HCT116 (cell line): ENCODE results near the gene QRFPR. TPM values are rescaled to one million over a fixed set of nuclear protein-coding genes. Genes with fewer than 3 reads are reported as not detected.
A peak's percentile ranks its signal among the peaks of the same experiment; 100 is the strongest.

Experiments used
- ATAC-seq: fragments of 200-7000 bp; cut with Tn5 transposase; 2 replicates; pipeline ENCODE4 v1.9.1; 2020; ENCODE audit warnings: mild to moderate bottlenecking, moderate library complexity
- BruUV-seq: library from RNA; stranded (reverse); fragments of 400-500 nt; replicated peaks from 2 replicates; lab custom pipeline; 2021; lab: Mats Ljungman, UMichigan
- CTCF ChIA-PET: fragments of 300-600 bp; sonication (Branson Sonifier 250); formaldehyde crosslinking; loops from one replicate; lab custom pipeline; 2021; ENCODE audit warnings: antibody characterized with exemption; lab: Charles Lee
- POLR2A ChIA-PET: fragments of 300-600, 350-600 bp; sonication (Branson Sonifier 250); formaldehyde crosslinking; loops from one replicate; lab custom pipeline; 2021; ENCODE audit warnings: antibody characterized with exemption; lab: Charles Lee
- RAD21 ChIA-PET, 2 experiments: fragments of 300-600 bp; sonication (Branson Sonifier 250); formaldehyde crosslinking; loops; one replicate each; lab custom pipeline; 2023; ENCODE audit warnings: low total read pairs in 2 of 2; ENCODE audit not compliant: uncharacterized antibody in 2 of 2, unreplicated experiment in 2 of 2, low non-redundant PET in 1 of 2; lab: Charles Lee
- DNase-seq: peaks from one replicate; pipeline ENCODE4 v3.0.0-alpha.2; 2010; ENCODE audit warnings: low read depth, low spot score
- H2AFZ ChIP-seq: fragments of 200-600 bp; shearing (Covaris generic), sonication (generic); 2 replicates; pipeline ENCODE4 v1.6.1; 2017; ENCODE audit warnings: low read depth, mixed run types, mixed read lengths, antibody characterized with exemption, low read length; ENCODE audit not compliant: poor library complexity, severe bottlenecking
- H3K27ac ChIP-seq: 2 replicates; pipeline ENCODE4 v1.5.1; 2012; ENCODE audit warnings: low read depth, low read length
- H3K27me3 ChIP-seq: fragments of 200-600 bp; sonication (generic); 2 replicates; pipeline ENCODE4 v1.6.1; 2016; ENCODE audit warnings: mixed run types, low read length, mixed read lengths; ENCODE audit not compliant: insufficient read depth
- H3K36me3 ChIP-seq, 2 experiments: fragments of 200-500 bp in 1 of 2; fragments of 200-600 bp in 1 of 2; sonication (Bioruptor generic) in 1 of 2; sonication (generic) in 1 of 2; 2 replicates each; pipeline versions ENCODE4 v1.5.1 to v1.6.1; 2014 to 2016; ENCODE audit warnings: low read length in 2 of 2, inconsistent platforms in 1 of 2, mixed read lengths in 1 of 2, mixed run types in 1 of 2; ENCODE audit not compliant: insufficient read depth in 2 of 2, control insufficient read depth in 1 of 2
- H3K4me1 ChIP-seq, 2 experiments: fragments of 200-600 bp in 1 of 2; sonication (generic) in 1 of 2; 2 replicates each; pipeline versions ENCODE4 v1.5.1 to v1.6.1; 2012 to 2017; ENCODE audit warnings: low read length in 2 of 2, inconsistent platforms in 1 of 2, mild to moderate bottlenecking in 1 of 2, mixed read lengths in 1 of 2, mixed run types in 1 of 2, moderate library complexity in 1 of 2; ENCODE audit not compliant: insufficient read depth in 2 of 2, control insufficient read depth in 1 of 2
- H3K4me2 ChIP-seq: fragments of 200-600 bp; sonication (generic); 2 replicates; pipeline ENCODE4 v1.6.1; 2017; ENCODE audit warnings: mixed run types, low read length, mixed read lengths
- H3K4me3 ChIP-seq, 2 experiments: fragments of 200-600 bp in 1 of 2; sonication (generic) in 1 of 2; replicated peaks in 1 of 2; 2 replicates each; pipeline ENCODE4 v1.5.1; 2011 to 2016; ENCODE audit warnings: low read length in 2 of 2, control low read depth in 1 of 2, low read depth in 1 of 2, mild to moderate bottlenecking in 1 of 2, mixed read lengths in 1 of 2, mixed run types in 1 of 2
- H3K79me2 ChIP-seq: fragments of 200-600 bp; sonication (generic); 2 replicates; pipeline ENCODE4 v1.6.1; 2017; ENCODE audit warnings: mild to moderate bottlenecking, mixed run types, low read length, moderate library complexity, mixed read lengths; ENCODE audit not compliant: insufficient read depth
- H3K9ac ChIP-seq: fragments of 200-600 bp; sonication (generic); 2 replicates; pipeline ENCODE4 v1.6.1; 2016; ENCODE audit warnings: low read length, mixed read lengths
- H3K9me2 ChIP-seq: fragments of 200-600 bp; sonication (generic), shearing (Covaris generic); 2 replicates; pipeline ENCODE4 v1.6.1; 2017; ENCODE audit warnings: mixed run types, mild to moderate bottlenecking, moderate library complexity; ENCODE audit not compliant: insufficient read depth
- H3K9me3 ChIP-seq, 2 experiments: fragments of 200-500 bp in 1 of 2; fragments of 200-600 bp in 1 of 2; sonication (Bioruptor generic) in 1 of 2; sonication (generic) in 1 of 2; 2 replicates each; pipeline ENCODE4 v1.6.1; 2014 to 2017; ENCODE audit warnings: low read length in 2 of 2, mixed read lengths in 2 of 2, inconsistent platforms in 1 of 2, low read depth in 1 of 2, mild to moderate bottlenecking in 1 of 2, mixed run types in 1 of 2, moderate library complexity in 1 of 2; ENCODE audit not compliant: control insufficient read depth in 1 of 2, insufficient read depth in 1 of 2
- H4K20me1 ChIP-seq: fragments of 200-600 bp; sonication (generic), shearing (Covaris generic); 2 replicates; pipeline ENCODE4 v1.6.1; 2017; ENCODE audit warnings: mixed run types, mild to moderate bottlenecking, moderate library complexity; ENCODE audit not compliant: insufficient read depth
- CBX3 ChIP-seq: IDR thresholded peaks from 2 replicates; pipeline ENCODE4 v1.6.1; 2012; ENCODE audit warnings: low read depth
- CEBPB ChIP-seq: IDR thresholded peaks from 2 replicates; pipeline ENCODE4 v1.6.1; 2012; ENCODE audit warnings: low read depth
- EZH2 ChIP-seq: fragments of 200-600 bp; sonication (generic); IDR thresholded peaks from 2 replicates; pipeline ENCODE4 v1.6.1; 2017; ENCODE audit warnings: antibody characterized with exemption, mixed run types
- EZH2phosphoT487 ChIP-seq: fragments of 200-600 bp; IDR thresholded peaks from 2 replicates; pipeline ENCODE4 v1.6.1; 2018; ENCODE audit warnings: antibody characterized with exemption, borderline replicate concordance
- FOSL1 ChIP-seq: IDR thresholded peaks from 2 replicates; pipeline ENCODE4 v1.6.1; 2012; ENCODE audit warnings: low read depth
- JUND ChIP-seq: IDR thresholded peaks from 2 replicates; pipeline ENCODE4 v1.6.1; 2012
- POLR2AphosphoS5 ChIP-seq: IDR thresholded peaks from 2 replicates; pipeline ENCODE4 v1.6.1; 2011; ENCODE audit warnings: mild to moderate bottlenecking, low read depth, low read length, moderate library complexity
- TCF7L2 ChIP-seq: IDR thresholded peaks from 2 replicates; pipeline ENCODE4 v1.7.0; 2011; ENCODE audit warnings: borderline replicate concordance, inconsistent platforms; ENCODE audit not compliant: insufficient read depth, insufficient read length; ENCODE audit errors: extremely low read depth
- YY1 ChIP-seq: IDR thresholded peaks from 2 replicates; pipeline ENCODE4 v1.6.1; 2011; ENCODE audit warnings: low read length, low read depth, moderate library complexity, mild to moderate bottlenecking; ENCODE audit not compliant: insufficient replicate concordance; ENCODE audit errors: extremely low read depth
- ZNF274 ChIP-seq: fragments of 200-500 bp; sonication (Bioruptor generic); IDR thresholded peaks from 2 replicates; pipeline ENCODE4 v1.6.1; 2014; ENCODE audit warnings: mild to moderate bottlenecking, low read depth, low read length, inconsistent platforms
- intact Hi-C: fragments of 100-400 bp; cut with micrococcal nuclease; formaldehyde crosslinking; loops from 2 replicates; pipeline ENCODE4 v1.10.0; 2022
- total RNA-seq: library from RNA; stranded (reverse); gene quantifications from one replicate; pipeline ENCODE4 v1.2.1, GENCODE V29; 2021; ENCODE audit not compliant: unreplicated experiment
- TF ChIP-seq, protein P1 (sequence below): IDR thresholded peaks from 2 replicates; pipeline ENCODE4 v1.6.1; 2012; ENCODE audit warnings: low read depth
- TF ChIP-seq, protein P2 (sequence below), 3 experiments: fragments of 200-600 bp in 1 of 3; sonication (generic) in 1 of 3; IDR thresholded peaks in 2 of 3; conservative IDR thresholded peaks in 1 of 3; 2 replicates each; pipeline ENCODE4 v1.5.1; 2012 to 2017; ENCODE audit warnings: low read depth in 2 of 3, low read length in 2 of 3, antibody characterized with exemption in 1 of 3, borderline replicate concordance in 1 of 3, control low read depth in 1 of 3, mild to moderate bottlenecking in 1 of 3, mixed read lengths in 1 of 3, mixed run types in 1 of 3, moderate library complexity in 1 of 3; ENCODE audit not compliant: insufficient read depth in 1 of 3
- TF ChIP-seq, protein P3 (sequence below): IDR thresholded peaks from 2 replicates; pipeline ENCODE4 v1.6.1; 2011; ENCODE audit warnings: mild to moderate bottlenecking, low read length, moderate library complexity; ENCODE audit not compliant: insufficient replicate concordance; ENCODE audit errors: extremely low read depth

Gene QRFPR
- total RNA-seq, 1 experiment from 2014 or later: not detected

DNA sequence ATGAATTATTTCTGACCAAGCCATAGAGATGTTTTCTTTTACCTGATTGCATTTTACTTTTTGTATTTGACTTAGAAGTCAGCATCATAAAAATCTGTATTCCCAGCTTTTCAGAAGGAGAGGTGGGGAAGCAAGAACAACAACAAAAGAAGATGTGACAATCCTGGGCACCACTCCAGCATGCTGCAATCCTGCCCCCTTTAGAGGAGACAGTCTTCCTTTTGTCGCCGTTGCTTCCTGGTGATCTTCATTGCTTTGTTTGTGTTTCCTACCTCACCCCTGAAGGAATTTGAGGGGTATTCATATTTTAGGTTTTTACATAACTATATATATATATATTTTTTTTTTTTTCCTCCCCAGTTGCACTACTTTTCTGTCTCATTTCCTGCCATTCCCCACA lies 3.7 kb downstream of the QRFPR start:
- RAD21 ChIA-PET: no interaction called here

More for the DNA sequence above, 3.7 kb downstream of the QRFPR start:
- BruUV-seq: no TSS peak
- ATAC-seq (no peak), DNase-seq (no peak)
- TF ChIP-seq FOSL1: no peak
- no peak for TF ChIP-seq CBX3
- TF ChIP-seq EZH2phosphoT487: no peak
- TF ChIP-seq CEBPB: no peak
- TF ChIP-seq, protein P1, sequence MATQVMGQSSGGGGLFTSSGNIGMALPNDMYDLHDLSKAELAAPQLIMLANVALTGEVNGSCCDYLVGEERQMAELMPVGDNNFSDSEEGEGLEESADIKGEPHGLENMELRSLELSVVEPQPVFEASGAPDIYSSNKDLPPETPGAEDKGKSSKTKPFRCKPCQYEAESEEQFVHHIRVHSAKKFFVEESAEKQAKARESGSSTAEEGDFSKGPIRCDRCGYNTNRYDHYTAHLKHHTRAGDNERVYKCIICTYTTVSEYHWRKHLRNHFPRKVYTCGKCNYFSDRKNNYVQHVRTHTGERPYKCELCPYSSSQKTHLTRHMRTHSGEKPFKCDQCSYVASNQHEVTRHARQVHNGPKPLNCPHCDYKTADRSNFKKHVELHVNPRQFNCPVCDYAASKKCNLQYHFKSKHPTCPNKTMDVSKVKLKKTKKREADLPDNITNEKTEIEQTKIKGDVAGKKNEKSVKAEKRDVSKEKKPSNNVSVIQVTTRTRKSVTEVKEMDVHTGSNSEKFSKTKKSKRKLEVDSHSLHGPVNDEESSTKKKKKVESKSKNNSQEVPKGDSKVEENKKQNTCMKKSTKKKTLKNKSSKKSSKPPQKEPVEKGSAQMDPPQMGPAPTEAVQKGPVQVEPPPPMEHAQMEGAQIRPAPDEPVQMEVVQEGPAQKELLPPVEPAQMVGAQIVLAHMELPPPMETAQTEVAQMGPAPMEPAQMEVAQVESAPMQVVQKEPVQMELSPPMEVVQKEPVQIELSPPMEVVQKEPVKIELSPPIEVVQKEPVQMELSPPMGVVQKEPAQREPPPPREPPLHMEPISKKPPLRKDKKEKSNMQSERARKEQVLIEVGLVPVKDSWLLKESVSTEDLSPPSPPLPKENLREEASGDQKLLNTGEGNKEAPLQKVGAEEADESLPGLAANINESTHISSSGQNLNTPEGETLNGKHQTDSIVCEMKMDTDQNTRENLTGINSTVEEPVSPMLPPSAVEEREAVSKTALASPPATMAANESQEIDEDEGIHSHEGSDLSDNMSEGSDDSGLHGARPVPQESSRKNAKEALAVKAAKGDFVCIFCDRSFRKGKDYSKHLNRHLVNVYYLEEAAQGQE: no peak
- TF ChIP-seq, protein P2, sequence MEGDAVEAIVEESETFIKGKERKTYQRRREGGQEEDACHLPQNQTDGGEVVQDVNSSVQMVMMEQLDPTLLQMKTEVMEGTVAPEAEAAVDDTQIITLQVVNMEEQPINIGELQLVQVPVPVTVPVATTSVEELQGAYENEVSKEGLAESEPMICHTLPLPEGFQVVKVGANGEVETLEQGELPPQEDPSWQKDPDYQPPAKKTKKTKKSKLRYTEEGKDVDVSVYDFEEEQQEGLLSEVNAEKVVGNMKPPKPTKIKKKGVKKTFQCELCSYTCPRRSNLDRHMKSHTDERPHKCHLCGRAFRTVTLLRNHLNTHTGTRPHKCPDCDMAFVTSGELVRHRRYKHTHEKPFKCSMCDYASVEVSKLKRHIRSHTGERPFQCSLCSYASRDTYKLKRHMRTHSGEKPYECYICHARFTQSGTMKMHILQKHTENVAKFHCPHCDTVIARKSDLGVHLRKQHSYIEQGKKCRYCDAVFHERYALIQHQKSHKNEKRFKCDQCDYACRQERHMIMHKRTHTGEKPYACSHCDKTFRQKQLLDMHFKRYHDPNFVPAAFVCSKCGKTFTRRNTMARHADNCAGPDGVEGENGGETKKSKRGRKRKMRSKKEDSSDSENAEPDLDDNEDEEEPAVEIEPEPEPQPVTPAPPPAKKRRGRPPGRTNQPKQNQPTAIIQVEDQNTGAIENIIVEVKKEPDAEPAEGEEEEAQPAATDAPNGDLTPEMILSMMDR (IDR thresholded peaks at IDR 0.05 in 2 of 3, conservative IDR thresholded peaks at IDR 0.05 in 1 of 3; ENCODE audit: borderline replicate concordance in 1 of 3, insufficient read depth in 1 of 3, low read depth in 2 of 3, low read length in 2 of 3): no peak
- TF ChIP-seq EZH2: no peak
- TF ChIP-seq, protein P3, sequence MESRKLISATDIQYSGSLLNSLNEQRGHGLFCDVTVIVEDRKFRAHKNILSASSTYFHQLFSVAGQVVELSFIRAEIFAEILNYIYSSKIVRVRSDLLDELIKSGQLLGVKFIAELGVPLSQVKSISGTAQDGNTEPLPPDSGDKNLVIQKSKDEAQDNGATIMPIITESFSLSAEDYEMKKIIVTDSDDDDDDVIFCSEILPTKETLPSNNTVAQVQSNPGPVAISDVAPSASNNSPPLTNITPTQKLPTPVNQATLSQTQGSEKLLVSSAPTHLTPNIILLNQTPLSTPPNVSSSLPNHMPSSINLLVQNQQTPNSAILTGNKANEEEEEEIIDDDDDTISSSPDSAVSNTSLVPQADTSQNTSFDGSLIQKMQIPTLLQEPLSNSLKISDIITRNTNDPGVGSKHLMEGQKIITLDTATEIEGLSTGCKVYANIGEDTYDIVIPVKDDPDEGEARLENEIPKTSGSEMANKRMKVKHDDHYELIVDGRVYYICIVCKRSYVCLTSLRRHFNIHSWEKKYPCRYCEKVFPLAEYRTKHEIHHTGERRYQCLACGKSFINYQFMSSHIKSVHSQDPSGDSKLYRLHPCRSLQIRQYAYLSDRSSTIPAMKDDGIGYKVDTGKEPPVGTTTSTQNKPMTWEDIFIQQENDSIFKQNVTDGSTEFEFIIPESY: no peak
- no peak for TF ChIP-seq YY1
- TF ChIP-seq TCF7L2: no peak
- TF ChIP-seq JUND: no peak
- TF ChIP-seq POLR2AphosphoS5: no peak
- TF ChIP-seq ZNF274: no peak
- no peak overlapping the region for H3K9ac ChIP-seq
- no peak overlapping the region for H2AFZ ChIP-seq
- no peak overlapping the region for H3K4me3 ChIP-seq
- H3K4me2 ChIP-seq: 0 out of 2 replicates have a peak overlapping the region, but pooled peaks have one; percentile 32
- H3K79me2 ChIP-seq: no peaks in the 10 kb centered on the region
- intact Hi-C loops: no loop called here
- H4K20me1 ChIP-seq: no peaks in the 10 kb centered on the region
- POLR2A ChIA-PET: no interaction called here
- H3K36me3 ChIP-seq: no peaks in the 10 kb centered on the region
- no peaks in the 10 kb centered on the region for H3K27me3 ChIP-seq
- no peak overlapping the region for H3K27ac ChIP-seq
- H3K9me2 ChIP-seq: no peaks in the 10 kb centered on the region
- CTCF ChIA-PET: no interaction called here
- peaks cover 4 to 23% of the 10 kb centered on the region in 2 experiments; a peak in 3 of 4 replicates for H3K4me1 ChIP-seq
- H3K9me3 ChIP-seq: no peaks in the 10 kb centered on the region
